ENCODE results near the gene MEIS2. TPM values are rescaled to one million over a fixed set of nuclear protein-coding genes. Genes with fewer than 3 reads are reported as not detected.

The MEIS2 gene
- total RNA-seq, 1 experiment from 2014 or later, result 29.4 TPM

DNA sequence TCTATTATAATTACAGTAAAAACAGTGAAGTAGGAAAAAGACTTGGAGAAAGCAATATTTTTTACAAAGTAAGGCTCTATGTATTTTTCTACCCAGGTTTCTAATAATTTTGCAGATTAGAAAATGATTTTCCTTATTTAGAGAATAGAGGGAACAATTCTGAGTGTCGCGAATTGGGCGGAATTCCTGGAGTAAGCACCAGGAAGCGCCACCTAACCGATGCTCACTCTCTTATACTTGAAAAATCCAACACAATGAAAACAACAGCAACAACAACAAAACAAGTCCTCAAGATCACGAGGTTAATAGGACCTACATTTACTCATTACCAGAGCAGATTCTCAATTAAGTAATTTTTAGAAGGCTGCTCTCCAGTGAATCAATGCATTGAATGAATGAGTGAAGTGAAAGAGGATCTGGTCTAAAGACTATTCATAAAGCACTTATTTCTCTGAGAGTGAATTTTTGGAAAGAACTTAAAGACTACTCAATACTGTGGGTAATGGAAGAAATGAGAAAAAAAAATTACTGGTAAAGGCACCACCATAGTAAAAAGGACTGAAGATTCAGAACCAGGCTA, 158.0 kb downstream of the MEIS2 start:
- DNase-seq (ENCODE audit: low read depth, low spot score), result no peak
- in situ Hi-C loops (cut with HindIII; ENCODE audit: low pct_unique_long_range_greater_than_20kb, low sequenced_read_pairs), result no loop called here

DNA sequence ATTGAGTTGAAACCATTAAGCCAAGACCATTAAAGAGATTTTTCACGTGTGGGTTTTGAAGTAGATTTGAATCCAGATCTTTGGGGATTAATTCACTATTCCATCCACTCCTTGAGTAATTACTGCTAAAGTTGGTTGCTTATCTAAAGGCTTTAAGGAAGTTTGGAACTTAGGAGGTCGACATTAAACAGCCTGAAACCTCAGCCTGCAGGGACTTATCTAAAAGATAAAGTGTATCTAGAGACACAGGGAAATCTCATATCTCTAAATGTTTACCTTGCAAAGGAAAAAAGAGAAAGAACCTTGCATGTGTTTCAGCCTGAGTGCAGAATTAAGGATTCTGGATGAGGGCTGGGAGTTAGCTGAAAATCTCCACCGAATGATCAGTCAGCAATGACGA, 158.6 kb downstream of the MEIS2 start:
- in situ Hi-C loops (cut with HindIII; ENCODE audit: low pct_unique_long_range_greater_than_20kb, low sequenced_read_pairs), result no loop called here
- no peak for DNase-seq (ENCODE audit: low read depth, low spot score)

DNA sequence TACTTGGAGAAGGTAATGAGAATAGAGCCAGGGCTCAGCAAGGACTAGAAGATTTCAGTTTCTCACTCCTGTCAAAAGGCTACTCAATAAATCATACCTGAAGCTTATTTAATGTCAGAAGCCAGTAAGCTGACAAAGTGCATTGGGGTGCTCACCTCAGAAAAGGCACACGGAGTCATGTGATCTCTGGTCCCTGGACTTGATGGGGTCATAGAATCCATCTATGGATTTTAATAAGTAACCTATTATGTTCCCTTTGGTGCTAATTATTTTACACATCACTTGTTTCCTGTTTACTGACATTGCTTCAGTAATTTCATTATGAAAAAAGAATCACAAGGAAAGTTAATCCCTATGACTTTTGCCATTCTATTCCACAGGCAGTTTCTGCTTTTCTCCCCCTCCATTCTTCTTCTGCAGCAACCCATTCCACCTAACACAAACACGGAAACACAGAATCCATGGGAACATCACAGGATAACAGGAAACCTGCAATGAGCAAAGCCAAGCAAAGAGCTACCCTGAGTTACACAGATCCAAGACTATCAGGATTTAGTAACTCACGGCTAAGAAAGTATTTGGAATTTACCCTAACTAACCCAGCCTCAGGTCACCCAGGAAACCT, 159.6 kb downstream of the MEIS2 start:
- in situ Hi-C loops (cut with HindIII; ENCODE audit: low pct_unique_long_range_greater_than_20kb, low sequenced_read_pairs), result no loop called here
- no peak for DNase-seq (ENCODE audit: low read depth, low spot score)

DNA sequence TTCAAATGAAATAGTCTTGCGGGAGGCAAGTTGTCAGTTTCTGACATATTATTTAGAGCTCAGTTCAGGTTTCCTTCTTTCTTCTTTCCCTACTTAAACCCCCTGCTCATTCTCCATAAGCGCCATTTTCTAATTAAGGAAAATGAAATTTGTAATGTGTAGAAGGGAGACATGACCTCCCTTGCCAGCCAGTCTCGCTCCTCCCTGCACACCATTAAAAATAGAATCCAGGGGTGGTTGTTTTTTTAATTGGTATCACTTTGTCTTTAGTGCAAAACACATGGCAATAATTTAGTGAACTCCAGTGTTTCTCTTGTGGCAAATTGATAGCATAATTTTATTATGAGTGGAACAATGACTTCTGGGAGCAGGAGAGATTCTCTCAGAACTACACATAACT, 160.1 kb downstream of the MEIS2 start:
- DNase-seq (ENCODE audit: low read depth, low spot score), result no peak
- in situ Hi-C loops (cut with HindIII; ENCODE audit: low pct_unique_long_range_greater_than_20kb, low sequenced_read_pairs), result no loop called here

DNA sequence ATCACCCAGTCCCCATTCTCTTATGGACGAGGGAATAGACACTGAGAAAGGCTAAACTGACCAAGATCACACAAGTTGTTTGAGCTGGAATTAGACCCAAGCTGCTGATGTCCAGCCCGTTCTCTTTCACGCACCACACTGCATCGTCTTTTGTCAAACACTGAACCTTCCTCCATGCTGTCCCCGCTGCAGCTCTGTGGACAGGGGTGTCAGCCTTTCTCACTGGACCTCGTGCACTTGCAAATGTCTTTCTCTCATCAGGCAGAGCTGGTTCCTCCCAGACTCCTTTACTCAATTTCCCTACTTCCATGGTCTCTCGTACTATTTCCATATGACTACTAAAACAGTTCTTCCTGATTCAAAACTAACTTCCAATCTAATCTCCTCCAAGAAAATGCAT, 161.6 kb downstream of the MEIS2 start:
- in situ Hi-C loops (cut with HindIII; ENCODE audit: low pct_unique_long_range_greater_than_20kb, low sequenced_read_pairs), result no loop called here
- DNase-seq (ENCODE audit: low read depth, low spot score), result no peak

DNA sequence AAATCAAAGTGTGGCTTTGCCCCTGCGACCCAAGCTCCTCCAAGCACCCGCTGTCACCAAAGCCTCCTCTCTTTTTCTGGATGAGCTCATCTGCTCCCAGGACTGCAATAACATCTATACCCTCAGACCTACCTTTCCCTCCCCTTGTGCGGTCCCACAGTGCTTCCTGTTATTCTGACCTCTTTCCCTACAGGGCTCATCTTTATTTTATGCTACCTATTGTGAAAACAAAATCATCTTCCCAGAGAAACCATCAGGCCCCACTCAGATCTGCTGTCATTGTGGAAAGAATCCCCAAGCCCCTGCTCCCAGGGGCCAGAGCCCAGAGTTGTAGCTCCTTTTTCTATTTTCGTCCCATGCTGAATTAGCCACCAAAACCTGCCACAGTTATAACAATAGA, 162.2 kb downstream of the MEIS2 start:
- DNase-seq (ENCODE audit: low read depth, low spot score), result no peak
- in situ Hi-C loops (cut with HindIII; ENCODE audit: low pct_unique_long_range_greater_than_20kb, low sequenced_read_pairs), result no loop called here

DNA sequence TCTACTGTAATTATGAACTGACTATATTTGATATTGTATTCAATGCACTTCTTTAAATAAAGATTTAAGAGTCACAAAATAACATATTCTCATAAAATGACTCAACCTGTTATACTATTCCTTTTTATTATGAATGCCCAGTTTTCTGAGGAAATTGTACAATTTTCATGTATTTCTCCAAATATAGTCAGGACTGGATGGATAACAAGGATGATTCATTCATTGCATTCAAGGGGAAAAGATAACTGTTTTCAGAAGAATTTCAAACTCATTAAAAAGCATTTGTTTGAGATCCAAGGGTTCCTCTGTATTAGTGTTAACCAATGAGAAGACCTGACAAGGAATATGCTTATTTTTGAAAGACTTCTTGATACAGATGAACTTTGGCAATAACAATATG, 163.7 kb downstream of the MEIS2 start:
- DNase-seq (ENCODE audit: low read depth, low spot score), result no peak
- in situ Hi-C loops (cut with HindIII; ENCODE audit: low pct_unique_long_range_greater_than_20kb, low sequenced_read_pairs), result no loop called here

DNA sequence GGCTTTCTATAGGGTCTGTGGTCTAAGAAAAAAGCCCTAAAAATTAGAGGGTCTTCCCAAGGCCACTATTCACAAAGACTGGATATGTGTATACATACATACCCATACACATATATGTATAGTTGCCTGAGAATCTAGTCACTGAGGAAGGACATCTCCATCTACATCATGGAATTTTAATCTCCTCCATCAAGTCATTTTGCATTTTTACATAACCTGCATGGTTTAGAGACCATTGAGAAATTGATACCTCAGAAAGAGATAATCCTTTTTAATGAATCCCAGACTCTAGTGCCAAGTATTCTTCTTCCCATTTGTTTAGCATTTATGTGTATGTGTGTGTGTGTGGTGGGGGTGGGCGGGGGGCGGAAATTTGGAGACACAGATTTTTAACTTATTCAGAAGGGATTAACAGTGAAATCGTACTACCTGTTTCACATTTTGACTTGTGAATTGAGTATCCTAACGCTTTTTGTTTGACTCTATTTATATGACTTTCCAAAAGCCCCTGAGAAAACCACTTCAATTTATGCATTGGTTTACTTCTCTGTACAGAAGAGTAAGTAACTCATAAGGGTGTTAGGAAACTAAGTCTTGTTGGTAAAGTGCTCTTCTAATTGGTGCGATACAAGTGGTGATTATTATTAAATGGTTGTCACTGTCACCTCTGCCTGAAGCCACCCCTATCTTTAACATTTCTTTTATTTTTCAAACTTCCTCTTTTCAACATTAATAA, 166.9 kb downstream of the MEIS2 start:
- DNase-seq (ENCODE audit: low read depth, low spot score), result no peak
- in situ Hi-C loops (cut with HindIII; ENCODE audit: low pct_unique_long_range_greater_than_20kb, low sequenced_read_pairs), result no loop called here

DNA sequence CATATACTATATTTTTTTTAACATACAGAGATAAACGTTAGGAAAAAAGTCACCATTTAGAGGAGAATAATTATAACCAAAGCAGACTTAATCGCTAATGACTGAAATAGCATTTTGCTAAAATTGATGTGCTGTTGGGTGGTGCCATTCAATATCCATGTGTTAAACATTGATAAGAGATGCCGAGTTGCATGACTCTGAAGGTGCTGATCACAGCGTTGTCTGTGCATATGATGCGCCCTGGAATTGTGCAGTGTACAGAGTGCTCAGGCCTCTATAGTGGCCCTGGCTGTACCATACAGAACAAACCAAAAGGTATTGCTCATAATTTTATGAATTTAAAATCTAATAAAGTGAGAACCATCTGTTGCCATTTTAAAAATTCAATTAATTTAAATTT, 168.3 kb downstream of the MEIS2 start:
- in situ Hi-C loops (cut with HindIII; ENCODE audit: low pct_unique_long_range_greater_than_20kb, low sequenced_read_pairs), result no loop called here
- no peak for DNase-seq (ENCODE audit: low read depth, low spot score)

DNA sequence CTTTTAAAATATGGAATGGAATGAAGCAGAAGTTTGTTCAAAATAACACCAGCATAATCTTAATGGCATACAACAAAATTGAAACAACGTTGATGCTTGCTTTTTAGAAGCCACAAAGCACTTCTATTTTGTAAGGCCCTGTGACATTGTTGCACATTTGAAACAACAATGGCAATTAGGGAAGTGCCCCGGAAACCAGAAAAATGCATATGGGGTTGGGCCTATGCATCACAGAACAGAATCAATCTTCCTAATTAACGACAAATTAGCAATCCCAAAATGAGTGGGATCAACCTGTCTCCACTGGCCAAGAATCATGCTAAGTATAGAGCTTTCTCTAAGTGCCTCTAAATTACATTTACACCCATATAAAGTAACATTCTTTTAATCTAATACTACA, 168.9 kb downstream of the MEIS2 start:
- in situ Hi-C loops (cut with HindIII; ENCODE audit: low pct_unique_long_range_greater_than_20kb, low sequenced_read_pairs), result no loop called here
- no peak for DNase-seq (ENCODE audit: low read depth, low spot score)

DNA sequence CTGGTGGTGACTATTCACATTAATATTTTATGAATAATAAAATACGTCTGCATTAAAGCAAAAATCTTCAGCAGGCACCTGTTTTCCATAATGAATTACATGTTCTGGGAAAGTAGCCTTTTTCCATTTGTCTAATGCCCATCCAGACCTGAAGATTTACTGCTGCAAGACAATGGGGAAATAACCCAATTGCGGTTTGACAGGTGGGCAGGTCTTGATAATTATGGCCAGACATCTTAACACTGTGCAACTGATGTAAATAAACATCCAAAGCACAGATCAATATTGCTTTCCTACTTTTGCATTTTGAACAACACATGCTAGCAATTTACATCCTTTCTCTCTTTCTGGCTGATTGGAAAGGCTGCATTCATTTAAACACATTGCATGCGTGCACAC, 173.9 kb downstream of the MEIS2 start:
- in situ Hi-C loops (cut with HindIII; ENCODE audit: low pct_unique_long_range_greater_than_20kb, low sequenced_read_pairs), result no loop called here
- DNase-seq (ENCODE audit: low read depth, low spot score), result no peak

DNA sequence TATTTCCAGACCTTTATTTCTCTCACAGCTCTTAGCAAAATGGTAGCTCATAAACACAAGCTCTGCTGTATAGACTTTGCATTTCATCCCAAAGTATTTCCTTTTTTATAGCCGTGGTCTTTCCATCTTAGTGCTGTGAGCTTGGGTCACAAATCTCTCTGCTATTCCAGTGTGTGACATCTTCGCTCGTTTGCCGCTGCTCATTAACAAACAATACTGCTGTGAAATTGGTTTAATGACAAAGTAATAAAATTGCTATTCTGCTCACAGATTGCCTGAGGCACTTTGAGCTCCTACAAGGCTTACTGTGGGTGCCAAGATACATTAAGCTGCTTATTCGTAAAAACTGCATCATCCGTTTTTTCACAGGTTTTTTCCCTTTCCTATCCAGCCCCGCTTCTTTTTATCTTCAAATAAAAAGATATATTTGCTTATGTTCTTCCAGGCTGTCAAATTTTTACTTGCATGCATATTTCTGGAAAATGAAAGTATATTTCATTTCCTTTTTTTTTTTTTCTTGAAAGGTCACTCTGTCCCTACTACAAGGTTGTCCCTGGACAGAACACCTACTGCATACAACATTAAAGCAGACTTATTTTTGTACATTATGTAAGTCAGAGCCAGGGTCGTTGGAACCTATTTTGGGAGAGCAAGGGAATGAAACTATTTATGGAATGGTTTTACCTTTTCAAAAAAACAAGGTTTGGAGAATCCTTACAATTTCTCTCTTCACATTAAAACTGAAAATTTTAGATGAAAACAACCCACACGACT, 174.5 kb downstream of the MEIS2 start:
- no peak for DNase-seq (ENCODE audit: low read depth, low spot score)
- in situ Hi-C loops (cut with HindIII; ENCODE audit: low pct_unique_long_range_greater_than_20kb, low sequenced_read_pairs), result no loop called here

DNA sequence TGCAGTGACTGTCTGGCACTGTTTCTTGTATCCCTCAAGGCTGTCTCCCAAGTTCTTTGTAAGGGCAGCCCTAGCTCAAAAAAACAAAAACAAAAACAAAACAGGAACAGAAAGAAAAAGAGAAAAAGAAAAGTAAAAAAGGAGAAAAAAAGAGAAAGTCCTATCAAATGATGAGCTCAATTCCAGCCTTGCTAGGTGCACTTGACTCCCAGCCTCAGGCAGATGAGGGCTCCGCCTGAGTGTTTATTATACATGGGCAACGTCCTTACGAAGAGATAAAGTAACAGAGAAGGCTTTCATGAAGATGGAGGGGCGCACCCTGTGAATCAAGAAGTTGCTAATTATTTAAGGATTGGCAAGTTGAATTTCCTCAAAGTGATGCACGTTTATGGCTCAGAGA, 175.3 kb downstream of the MEIS2 start:
- in situ Hi-C loops (cut with HindIII; ENCODE audit: low pct_unique_long_range_greater_than_20kb, low sequenced_read_pairs), result no loop called here
- DNase-seq (ENCODE audit: low read depth, low spot score), result no peak

DNA sequence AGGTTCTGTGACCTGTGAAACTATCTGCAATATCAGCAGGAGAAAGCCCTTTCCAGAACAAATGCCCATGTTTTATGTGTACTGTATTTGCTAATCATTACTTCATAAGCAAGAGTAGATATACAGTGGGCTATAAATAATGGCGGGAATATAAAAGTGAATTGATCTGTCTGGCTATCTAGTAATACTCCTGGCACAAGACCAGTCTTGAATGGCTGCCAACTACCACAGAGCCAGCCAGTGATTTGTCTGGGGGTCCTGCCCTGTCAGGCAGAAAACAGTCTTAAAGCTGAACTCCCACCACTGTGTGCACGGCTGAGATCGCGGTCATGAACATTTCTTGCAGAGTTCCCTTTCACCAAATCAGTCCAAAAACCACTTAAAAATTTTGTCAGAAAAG, 176.3 kb downstream of the MEIS2 start:
- in situ Hi-C loops (cut with HindIII; ENCODE audit: low pct_unique_long_range_greater_than_20kb, low sequenced_read_pairs), result no loop called here

DNA sequence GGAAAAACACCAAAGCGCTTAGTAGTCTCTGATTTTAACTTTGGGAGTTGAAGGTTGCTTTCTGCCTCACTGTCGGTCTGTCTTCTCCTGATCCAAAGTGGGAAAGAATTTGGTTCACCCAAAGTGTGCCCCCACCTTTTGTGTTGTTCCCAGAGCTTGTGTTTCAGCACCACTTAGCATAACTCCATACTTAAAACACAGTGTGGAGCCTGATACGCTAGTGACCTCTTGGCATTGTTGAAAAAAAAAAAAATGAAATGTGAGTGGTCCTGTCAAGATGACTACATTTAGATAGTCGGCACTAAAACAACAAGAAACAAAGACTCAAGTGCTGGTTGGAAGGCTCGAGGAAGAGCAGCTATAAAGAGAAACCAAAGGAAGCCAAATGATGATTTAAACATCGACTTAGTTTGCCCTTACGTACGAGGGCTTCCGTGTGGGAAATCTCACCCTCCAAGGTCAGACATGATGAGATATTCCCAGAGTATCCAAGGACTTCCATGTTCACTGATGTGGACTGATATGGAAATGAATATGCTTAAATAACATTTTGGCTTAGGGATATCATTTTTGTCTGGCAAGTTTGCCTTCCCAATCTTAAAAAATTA, 178.8 kb downstream of the MEIS2 start:
- DNase-seq (ENCODE audit: low read depth, low spot score), result no peak
- in situ Hi-C loops (cut with HindIII; ENCODE audit: low pct_unique_long_range_greater_than_20kb, low sequenced_read_pairs), result no loop called here

More for the DNA sequence above, 176.3 kb downstream of the MEIS2 start:
- no peak for DNase-seq (ENCODE audit: low read depth, low spot score)

DNA sequence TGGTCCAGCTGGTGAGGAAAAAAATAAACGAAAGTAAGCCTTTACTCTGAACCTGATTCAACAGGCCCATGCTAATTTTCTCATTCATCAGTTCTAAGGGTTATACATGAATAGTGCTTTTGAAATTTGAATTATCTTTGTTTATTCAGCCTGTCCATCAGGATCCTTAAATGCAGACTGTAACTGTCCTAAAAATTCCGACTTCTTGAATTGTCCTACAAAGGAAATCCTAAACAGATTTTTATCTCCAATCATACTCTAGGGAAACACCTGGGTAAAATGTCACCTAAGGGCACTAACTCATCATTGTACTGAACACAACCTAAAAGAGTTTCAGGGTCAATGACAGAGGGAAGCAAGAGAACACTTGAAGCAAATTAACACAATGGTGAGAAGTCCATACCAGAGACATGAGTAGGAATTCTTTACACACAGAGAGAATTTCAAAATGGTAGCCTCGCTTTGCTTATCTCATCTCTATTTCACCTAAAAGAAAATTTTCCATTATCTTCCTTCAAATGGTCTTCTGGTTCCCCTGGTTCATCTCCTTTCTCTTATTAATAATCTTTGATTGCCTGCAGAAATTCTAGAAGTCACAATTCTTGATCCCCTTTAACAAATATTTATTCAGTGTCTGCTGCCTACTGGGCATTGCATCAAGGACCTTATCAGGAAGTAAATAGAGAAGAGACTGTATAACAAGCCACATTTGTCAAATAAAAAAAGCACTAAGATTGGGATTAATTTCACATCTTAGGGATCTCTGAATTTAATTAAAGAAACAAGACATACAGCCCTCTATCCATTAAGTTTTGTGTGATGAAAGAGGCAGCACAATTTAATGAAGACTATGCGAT, 182.7 kb downstream of the MEIS2 start:
- in situ Hi-C loops (cut with HindIII; ENCODE audit: low pct_unique_long_range_greater_than_20kb, low sequenced_read_pairs), result no loop called here
- DNase-seq (ENCODE audit: low read depth, low spot score), result no peak

Data from SK-MEL-5 (cell line).